RWPE2 (cell line): ENCODE measurements around the gene WFDC6.
A peak's percentile ranks its signal among the peaks of the same experiment; 100 is the strongest.
"Not testable (repeated sequence)": the region's sequence is repeated elsewhere in the genome, so short reads cannot be mapped to it uniquely, and the experiment has no call there.

Source experiments
- ATAC-seq: fragments of 200-7000 bp; cut with Tn5 transposase; 3 replicates; pipeline ENCODE4 v1.9.1; 2021; ENCODE audit warnings: low read depth
- DNase-seq: peaks from one replicate; pipeline ENCODE4 v3.0.0-alpha.2; 2020; ENCODE audit warnings: low spot score
- H3K27ac ChIP-seq: fragments of 450-650 bp; 2 replicates; pipeline ENCODE4 v1.5.1; 2017; ENCODE audit warnings: mild to moderate bottlenecking; ENCODE audit not compliant: poor library complexity, severe bottlenecking
- H3K27me3 ChIP-seq: fragments of 250-450 bp; sonication (Bioruptor Pico); 2 replicates; pipeline ENCODE4 v1.5.1; 2021; ENCODE audit warnings: mild to moderate bottlenecking, moderate library complexity; ENCODE audit not compliant: insufficient read depth, poor library complexity, severe bottlenecking
- H3K36me3 ChIP-seq: fragments of 250-450 bp; sonication (Bioruptor Pico); 2 replicates; pipeline ENCODE4 v1.5.1; 2020; ENCODE audit warnings: low read depth, mild to moderate bottlenecking, moderate library complexity
- H3K4me1 ChIP-seq: fragments of 250-450 bp; sonication (Bioruptor Pico); 2 replicates; pipeline ENCODE4 v1.5.1; 2021; ENCODE audit warnings: mild to moderate bottlenecking, moderate library complexity; ENCODE audit not compliant: insufficient read depth, poor library complexity, severe bottlenecking
- H3K4me3 ChIP-seq: fragments of 250-450 bp; sonication (Bioruptor Pico); 2 replicates; pipeline ENCODE4 v1.5.1; 2021; ENCODE audit warnings: mild to moderate bottlenecking, moderate library complexity; ENCODE audit not compliant: severe bottlenecking
- H3K9me3 ChIP-seq: fragments of 250-450 bp; sonication (Bioruptor Pico); 2 replicates; pipeline ENCODE4 v1.5.1; 2021; ENCODE audit warnings: mild to moderate bottlenecking, moderate library complexity; ENCODE audit not compliant: severe bottlenecking
- CTCF ChIP-seq: fragments of 450-650 bp; IDR thresholded peaks from one replicate; pipeline ENCODE4 v1.5.1; 2017; ENCODE audit warnings: mild to moderate bottlenecking, moderate library complexity; ENCODE audit not compliant: poor library complexity, severe bottlenecking

Gene WFDC6

GRCh38 chr20:45579184-45579583 is 39.9 kb upstream of the WFDC6 start, which contains the start of gene WFDC8:
TSS of gene WFDC8 (minus strand) at chr20:45579284. CDS start at chr20:45579247, 37 bp downstream.
- Histone ChIP-seq H3K9me3 (no peaks in the 10 kb centered on the region), H3K27ac (no peak within 1 kb of the TSS), H3K4me3 (no peak within 1 kb of the TSS), H3K27me3 (peaks cover 41% of the 10 kb centered on the region), H3K36me3 (no peaks in the 10 kb centered on the region), H3K4me1 (no peaks in the 10 kb centered on the region)
- TF ChIP-seq CTCF = no peak
- DNase-seq (no peak), ATAC-seq (peak; percentile 41; the same call in 2 of the 3 replicates)

- ATAC-seq = no peak
- Histone ChIP-seq H3K9me3 (no peaks in the 10 kb centered on the region), H3K27ac (no peak overlapping the region), H3K27me3 (peaks cover 36% of the 10 kb centered on the region), H3K4me1 (no peaks in the 10 kb centered on the region), H3K36me3 (no peaks in the 10 kb centered on the region), H3K4me3 (no peak overlapping the region)
- no peak for DNase-seq
- TF ChIP-seq CTCF = no peak
Measured at GRCh38 chr20:45578231-45578630, 38.9 kb upstream of the WFDC6 start.

GRCh38 chr20:45576995-45577394 is 37.7 kb upstream of the WFDC6 start:
- ATAC-seq (no peak), DNase-seq (no peak)
- Histone ChIP-seq H3K9me3 (no peaks in the 10 kb centered on the region), H3K36me3 (no peaks in the 10 kb centered on the region), H3K4me3 (no peak overlapping the region), H3K27me3 (peaks cover 35% of the 10 kb centered on the region), H3K27ac (no peak overlapping the region), H3K4me1 (no peaks in the 10 kb centered on the region)
- TF ChIP-seq CTCF = no peak

GRCh38 chr20:45575931-45576330 is 36.6 kb upstream of the WFDC6 start:
- no peak for DNase-seq
- H3K36me3 ChIP-seq = no peaks in the 10 kb centered on the region
- H3K4me3 ChIP-seq = no peak overlapping the region
- no peaks in the 10 kb centered on the region for H3K9me3 ChIP-seq
- peaks cover 33% of the 10 kb centered on the region for H3K27me3 ChIP-seq
- no peaks in the 10 kb centered on the region for H3K4me1 ChIP-seq
- TF ChIP-seq CTCF = no peak
- ATAC-seq = no peak
- no peak overlapping the region for H3K27ac ChIP-seq

GRCh38 chr20:45569650-45570049 is 30.4 kb upstream of the WFDC6 start:
- DNase-seq, H3K36me3 ChIP-seq, H3K4me3 ChIP-seq, H3K27ac ChIP-seq, H3K9me3 ChIP-seq, H3K4me1 ChIP-seq, ATAC-seq: not testable (repeated sequence)
- peaks cover 32% of the 10 kb centered on the region for H3K27me3 ChIP-seq
